Stimulated activated naive CD8-positive, alpha-beta T cell treated with anti-CD3 and anti-CD28 coated beads, Interleukin-15, Interleukin-2, amounts not matched to agents 100 ng/mL and 50 ng/mL, for 24 hours (primary cell): ENCODE results near the gene PIGR.

Experiments
- H3K27ac Mint-ChIP-seq: one replicate; pipeline ENCODE4 v1.8.0; 2021; ENCODE audit warnings: mild to moderate bottlenecking, mixed read lengths
- H3K27me3 Mint-ChIP-seq: one replicate; pipeline ENCODE4 v1.8.0; 2021; ENCODE audit warnings: mixed read lengths
- H3K36me3 Mint-ChIP-seq: one replicate; pipeline ENCODE4 v1.8.0; 2021; ENCODE audit warnings: low read depth, mixed read lengths
- H3K4me1 Mint-ChIP-seq: one replicate; pipeline ENCODE4 v1.8.0; 2021; ENCODE audit warnings: low read depth, mixed read lengths
- H3K4me3 Mint-ChIP-seq: one replicate; pipeline ENCODE4 v1.8.0; 2021; ENCODE audit warnings: mild to moderate bottlenecking, mixed read lengths
- H3K9me3 Mint-ChIP-seq: one replicate; pipeline ENCODE4 v1.8.0; 2021; ENCODE audit warnings: mixed read lengths

Gene PIGR

DNA sequence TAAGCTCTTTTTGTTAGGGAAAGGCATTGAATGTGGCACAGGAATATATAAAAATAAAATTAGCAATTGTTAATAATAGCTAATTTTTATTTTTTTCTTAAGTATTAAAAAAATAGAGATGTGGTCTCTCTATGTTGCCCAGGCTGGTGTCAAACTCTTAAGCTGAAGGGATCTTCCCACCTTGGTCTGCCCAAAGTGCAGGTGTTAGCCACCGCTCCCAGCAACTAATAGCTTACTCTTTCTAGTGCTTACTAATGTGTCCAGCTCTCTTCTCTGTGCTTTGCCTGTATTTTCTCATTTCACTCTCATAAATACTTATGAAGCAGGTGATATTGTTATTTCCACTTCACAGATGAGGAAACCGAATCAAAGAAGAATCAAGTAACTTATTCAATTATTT lies 62.4 kb downstream of the PIGR start:
- H3K4me1 Mint-ChIP-seq, result peaks cover 10% of the 10 kb centered on the region
- H3K9me3 Mint-ChIP-seq, result peaks cover 6% of the 10 kb centered on the region
- no peak overlapping the region for H3K27ac Mint-ChIP-seq
- no peaks in the 10 kb centered on the region for H3K36me3 Mint-ChIP-seq
- no peak overlapping the region for H3K4me3 Mint-ChIP-seq
- H3K27me3 Mint-ChIP-seq, result peaks cover 3% of the 10 kb centered on the region

- no peak overlapping the region for H3K27ac Mint-ChIP-seq
- H3K9me3 Mint-ChIP-seq, result peaks cover 12% of the 10 kb centered on the region
Measured at GRCh38 chr1:206883160-206883559, 63.1 kb downstream of the PIGR start.

DNA sequence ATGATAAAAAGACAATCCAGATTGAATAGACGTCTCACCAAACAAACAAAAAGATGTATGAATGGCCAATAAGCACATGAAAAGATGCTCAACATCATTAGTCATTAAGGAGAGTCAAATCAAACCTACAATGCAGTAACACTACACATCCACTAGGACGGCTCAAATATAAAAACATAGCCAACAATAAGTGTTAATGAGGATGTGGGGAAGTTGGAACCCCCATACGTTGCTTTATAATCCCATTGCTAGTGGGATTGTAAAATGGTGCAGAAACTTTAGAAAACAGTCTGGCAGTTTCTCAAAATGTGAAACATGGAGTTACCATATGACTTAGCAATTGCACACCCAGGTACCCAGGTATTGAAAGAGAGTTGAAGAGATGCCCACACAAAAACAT lies 63.7 kb downstream of the PIGR start:
- peaks cover 1% of the 10 kb centered on the region for H3K36me3 Mint-ChIP-seq
- peaks cover 14% of the 10 kb centered on the region for H3K9me3 Mint-ChIP-seq
- no peak overlapping the region for H3K4me3 Mint-ChIP-seq
- no peak overlapping the region for H3K27ac Mint-ChIP-seq
- peaks cover 3% of the 10 kb centered on the region for H3K27me3 Mint-ChIP-seq
- peaks cover 5% of the 10 kb centered on the region for H3K4me1 Mint-ChIP-seq

More at GRCh38 chr1:206883160-206883559, 63.1 kb downstream of the PIGR start:
- H3K4me3 Mint-ChIP-seq, result no peak overlapping the region
- no peaks in the 10 kb centered on the region for H3K36me3 Mint-ChIP-seq
- peaks cover 3% of the 10 kb centered on the region for H3K27me3 Mint-ChIP-seq
- peaks cover 6% of the 10 kb centered on the region for H3K4me1 Mint-ChIP-seq

GRCh38 chr1:206880314-206880713 lies 66.0 kb downstream of the PIGR start:
- H3K27me3 Mint-ChIP-seq, result no peaks in the 10 kb centered on the region
- H3K4me1 Mint-ChIP-seq, result peaks cover 5% of the 10 kb centered on the region
- H3K36me3 Mint-ChIP-seq, result peaks cover 4% of the 10 kb centered on the region
- H3K9me3 Mint-ChIP-seq, result peaks cover 15% of the 10 kb centered on the region
- no peak overlapping the region for H3K4me3 Mint-ChIP-seq
- H3K27ac Mint-ChIP-seq, result no peak overlapping the region
